GM19452 (cell line): ENCODE data around the gene LSM12.
"Not testable (repeated sequence)": the region's sequence is repeated elsewhere in the genome, so short reads cannot be mapped to it uniquely, and the experiment has no call there.

Experiments used
- ATAC-seq: cut with Tn5 transposase; IDR thresholded peaks from one replicate; pipeline ENCODE4 v1.9.1; 2021; ENCODE audit not compliant: unreplicated experiment

LSM12 gene

GRCh38 chr17:44045486-44045885 lies 21.0 kb downstream of the LSM12 start:
- no peak for ATAC-seq

GRCh38 chr17:44044071-44044470 lies 22.4 kb downstream of the LSM12 start:
- no peak for ATAC-seq

GRCh38 chr17:44043272-44043696 lies 23.2 kb downstream of the LSM12 start:
- ATAC-seq = no peak

GRCh38 chr17:44039829-44040635 lies 26.4 kb downstream of the LSM12 start:
- no peak for ATAC-seq

GRCh38 chr17:44038604-44039011 lies 27.9 kb downstream of the LSM12 start:
- ATAC-seq = no peak

- ATAC-seq = no peak
Measured at GRCh38 chr17:44037471-44037870, 29.0 kb downstream of the LSM12 start.

- ATAC-seq = not testable (repeated sequence)
Measured at GRCh38 chr17:44034688-44035087, 31.8 kb downstream of the LSM12 start.

- no peak for ATAC-seq
Measured at GRCh38 chr17:44033861-44034408, 32.5 kb downstream of the LSM12 start.

GRCh38 chr17:44030482-44030881 lies 36.0 kb downstream of the LSM12 start:
- no peak for ATAC-seq

- ATAC-seq = no peak
Measured at GRCh38 chr17:44029736-44030135, 36.7 kb downstream of the LSM12 start.

GRCh38 chr17:44024853-44025252 lies 41.6 kb downstream of the LSM12 start:
- no peak for ATAC-seq

- no peak for ATAC-seq
Measured at GRCh38 chr17:44024271-44024663, 42.2 kb downstream of the LSM12 start.

GRCh38 chr17:44023545-44024270 lies 42.8 kb downstream of the LSM12 start:
- ATAC-seq = no peak

- ATAC-seq = no peak
Measured at GRCh38 chr17:44022246-44022645, 44.2 kb downstream of the LSM12 start.

GRCh38 chr17:44021227-44021626 lies 45.2 kb downstream of the LSM12 start:
- ATAC-seq = not testable (repeated sequence)

- peak; percentile 80 for ATAC-seq
Measured at GRCh38 chr17:44014437-44015172, 51.9 kb downstream of the LSM12 start, which contains the start of gene TMEM101. Gene TMEM101 (minus strand): TSS chr17:44014963. CDS start chr17:44014952, 11 bp downstream.

GRCh38 chr17:44014133-44014436 lies 52.4 kb downstream of the LSM12 start:
- no peak for ATAC-seq

- no peak for ATAC-seq
Measured at GRCh38 chr17:44012874-44013273, 53.6 kb downstream of the LSM12 start.

GRCh38 chr17:44012391-44012790 lies 54.1 kb downstream of the LSM12 start:
- ATAC-seq = no peak

- ATAC-seq = no peak
Measured at GRCh38 chr17:44011876-44012275, 54.6 kb downstream of the LSM12 start.

- no peak for ATAC-seq
Measured at GRCh38 chr17:44010966-44011647, 55.4 kb downstream of the LSM12 start.
